ENCODE results near the gene PRKN.

GRCh38 chr6:162100096-162100495 lies 627.5 kb downstream of the PRKN start:
- TF ChIP-seq CTCF (tag by site-specific recombination; IDR thresholded peaks at IDR 0.05) (no peak), ZNF341 (tag by site-specific recombination; IDR thresholded peaks at IDR 0.05; ENCODE audit: low read depth) (no peak), PBX3 (CRISPR knock-in tag; IDR thresholded peaks at IDR 0.05) (no peak), ZNF561 (tag by site-specific recombination; IDR thresholded peaks at IDR 0.05; ENCODE audit: borderline replicate concordance) (no peak), SP2 (tag by site-specific recombination; IDR thresholded peaks at IDR 0.05) (no peak), ZFP37 (tag by site-specific recombination; IDR thresholded peaks at IDR 0.05) (no peak), ZNF184 (tag by site-specific recombination; IDR thresholded peaks at IDR 0.05) (no peak), ZSCAN18 (tag by site-specific recombination; IDR thresholded peaks at IDR 0.05) (no peak), ZNF664 (tag by site-specific recombination; IDR thresholded peaks at IDR 0.05) (no peak), ZNF530 (tag by site-specific recombination; IDR thresholded peaks at IDR 0.05; ENCODE audit: low read depth) (no peak), ZNF302 (tag by site-specific recombination; IDR thresholded peaks at IDR 0.05; ENCODE audit: low read depth) (no peak)
